ENCODE data around the gene KIAA0825.

The KIAA0825 gene

GRCh38 chr5:94440015-94440414, 178.4 kb downstream of the KIAA0825 start:
- no peak for TF ChIP-seq MYC (IDR thresholded peaks at IDR 0.05; ENCODE audit: low read depth, low read length)
- TF ChIP-seq POLR2A (IDR thresholded peaks at IDR 0.05; ENCODE audit: extremely low read depth, insufficient read length) = no peak
- TF ChIP-seq, protein P1, sequence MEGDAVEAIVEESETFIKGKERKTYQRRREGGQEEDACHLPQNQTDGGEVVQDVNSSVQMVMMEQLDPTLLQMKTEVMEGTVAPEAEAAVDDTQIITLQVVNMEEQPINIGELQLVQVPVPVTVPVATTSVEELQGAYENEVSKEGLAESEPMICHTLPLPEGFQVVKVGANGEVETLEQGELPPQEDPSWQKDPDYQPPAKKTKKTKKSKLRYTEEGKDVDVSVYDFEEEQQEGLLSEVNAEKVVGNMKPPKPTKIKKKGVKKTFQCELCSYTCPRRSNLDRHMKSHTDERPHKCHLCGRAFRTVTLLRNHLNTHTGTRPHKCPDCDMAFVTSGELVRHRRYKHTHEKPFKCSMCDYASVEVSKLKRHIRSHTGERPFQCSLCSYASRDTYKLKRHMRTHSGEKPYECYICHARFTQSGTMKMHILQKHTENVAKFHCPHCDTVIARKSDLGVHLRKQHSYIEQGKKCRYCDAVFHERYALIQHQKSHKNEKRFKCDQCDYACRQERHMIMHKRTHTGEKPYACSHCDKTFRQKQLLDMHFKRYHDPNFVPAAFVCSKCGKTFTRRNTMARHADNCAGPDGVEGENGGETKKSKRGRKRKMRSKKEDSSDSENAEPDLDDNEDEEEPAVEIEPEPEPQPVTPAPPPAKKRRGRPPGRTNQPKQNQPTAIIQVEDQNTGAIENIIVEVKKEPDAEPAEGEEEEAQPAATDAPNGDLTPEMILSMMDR (IDR thresholded peaks at IDR 0.05; ENCODE audit: low read depth, low read length) = no peak
- TF ChIP-seq MAX (IDR thresholded peaks at IDR 0.05; ENCODE audit: low read depth, low read length) = no peak
- DNase-seq (ENCODE audit: low read depth) = no peak
- no peak overlapping the region for H3K4me3 ChIP-seq (ENCODE audit: low read depth, low read length)

- peak; percentile 83 for DNase-seq (ENCODE audit: low read depth)
- H3K4me3 ChIP-seq (ENCODE audit: low read depth, low read length) = peak overlapping the region; percentile 19
- TF ChIP-seq MAX (IDR thresholded peaks at IDR 0.05; ENCODE audit: low read depth, low read length) = peak; percentile 72
- TF ChIP-seq MYC (IDR thresholded peaks at IDR 0.05; ENCODE audit: low read depth, low read length) = peak; percentile 82
- TF ChIP-seq, protein P1 (IDR thresholded peaks at IDR 0.05; ENCODE audit: low read depth, low read length) = no peak
- no peak for TF ChIP-seq POLR2A (IDR thresholded peaks at IDR 0.05; ENCODE audit: extremely low read depth, insufficient read length)
Measured at GRCh38 chr5:94433397-94434163, 184.8 kb downstream of the KIAA0825 start.

GRCh38 chr5:94432499-94432898, 185.9 kb downstream of the KIAA0825 start:
- H3K4me3 ChIP-seq (ENCODE audit: low read depth, low read length) = no peak overlapping the region
- peak; percentile 43 for DNase-seq (ENCODE audit: low read depth)
- TF ChIP-seq, protein P1 (IDR thresholded peaks at IDR 0.05; ENCODE audit: low read depth, low read length) = no peak
- TF ChIP-seq MAX (IDR thresholded peaks at IDR 0.05; ENCODE audit: low read depth, low read length) (no peak), POLR2A (IDR thresholded peaks at IDR 0.05; ENCODE audit: extremely low read depth, insufficient read length) (no peak), MYC (IDR thresholded peaks at IDR 0.05; ENCODE audit: low read depth, low read length) (no peak)

DNA sequence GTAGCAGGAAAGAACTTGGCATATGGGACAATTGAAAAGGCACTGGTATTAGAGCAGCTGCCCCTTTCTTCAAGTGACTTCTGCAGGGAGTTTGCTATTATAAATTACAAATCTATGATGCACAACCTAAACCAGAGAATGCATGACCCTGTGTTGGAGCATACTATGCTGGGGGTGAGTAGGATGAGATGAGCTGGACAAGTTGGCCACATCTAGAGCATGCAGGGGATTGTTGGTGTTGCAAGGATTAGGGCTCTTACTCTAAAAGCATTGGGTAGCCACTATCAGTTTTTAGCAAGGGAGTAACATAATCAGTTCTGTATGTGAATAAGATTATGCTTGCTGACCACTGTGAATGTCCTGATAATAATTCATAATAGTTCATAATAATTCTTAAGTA, 186.7 kb downstream of the KIAA0825 start:
- H3K4me3 ChIP-seq (ENCODE audit: low read depth, low read length) = no peak overlapping the region
- TF ChIP-seq MAX (IDR thresholded peaks at IDR 0.05; ENCODE audit: low read depth, low read length) (no peak), POLR2A (IDR thresholded peaks at IDR 0.05; ENCODE audit: extremely low read depth, insufficient read length) (no peak), MYC (IDR thresholded peaks at IDR 0.05; ENCODE audit: low read depth, low read length) (no peak)
- TF ChIP-seq, protein P1 (IDR thresholded peaks at IDR 0.05; ENCODE audit: low read depth, low read length) = no peak
- DNase-seq (ENCODE audit: low read depth) = no peak

- H3K4me3 ChIP-seq (ENCODE audit: low read depth, low read length) = no peak overlapping the region
- TF ChIP-seq POLR2A (IDR thresholded peaks at IDR 0.05; ENCODE audit: extremely low read depth, insufficient read length) = no peak
- TF ChIP-seq MYC (IDR thresholded peaks at IDR 0.05; ENCODE audit: low read depth, low read length) = no peak
- TF ChIP-seq MAX (IDR thresholded peaks at IDR 0.05; ENCODE audit: low read depth, low read length) = no peak
- TF ChIP-seq, protein P1 (IDR thresholded peaks at IDR 0.05; ENCODE audit: low read depth, low read length) = no peak
- no peak for DNase-seq (ENCODE audit: low read depth)
Measured at GRCh38 chr5:94429566-94429965, 188.8 kb downstream of the KIAA0825 start.
